Lung (tissue), 12 donors: ENCODE measurements around the gene DNAJC21. TPM values are rescaled to one million over a fixed set of nuclear protein-coding genes. Genes with fewer than 3 reads are reported as not detected.
A peak's percentile ranks its signal among the peaks of the same experiment; 100 is the strongest.

Experiments used
- ATAC-seq: fragments of 200-7000 bp; cut with Tn5 transposase; one replicate; pipeline ENCODE4 v1.9.1; 2020; ENCODE audit warnings: moderate number of reproducible peaks; ENCODE audit not compliant: insufficient read depth, low FRiP score
- DNase-seq, 3 donors: peaks; one replicate each; pipeline ENCODE4 v3.0.0-alpha.2; 2013 to 2017
- H3K27ac ChIP-seq, 2 donors: one replicate each; pipeline ENCODE4 v1.5.1; 2013; ENCODE audit warnings: mild to moderate bottlenecking in 2 of 2, moderate library complexity in 2 of 2, control low read depth in 1 of 2, inconsistent platforms in 1 of 2, low read depth in 1 of 2, low read length in 1 of 2
- H3K27me3 ChIP-seq, 3 donors: one replicate each; pipeline ENCODE4 v1.5.1; 2013; ENCODE audit warnings: low read length in 2 of 3; ENCODE audit not compliant: control insufficient read depth in 3 of 3, insufficient read depth in 3 of 3
- H3K36me3 ChIP-seq, 4 donors: one replicate each; pipeline ENCODE4 v1.5.1; 2013; ENCODE audit warnings: low read length in 4 of 4, mild to moderate bottlenecking in 1 of 4, moderate library complexity in 1 of 4; ENCODE audit not compliant: control insufficient read depth in 4 of 4, insufficient read depth in 4 of 4
- H3K4me1 ChIP-seq, 5 donors: one replicate each; pipeline ENCODE4 v1.5.1; 2013; ENCODE audit warnings: low read length in 5 of 5, mild to moderate bottlenecking in 2 of 5, moderate library complexity in 1 of 5; ENCODE audit not compliant: control insufficient read depth in 5 of 5, insufficient read depth in 5 of 5
- H3K4me3 ChIP-seq: one replicate; pipeline ENCODE4 v1.5.1; 2013; ENCODE audit warnings: mild to moderate bottlenecking, control low read depth, moderate library complexity
- H3K9ac ChIP-seq, 2 donors: one replicate each; pipeline ENCODE4 v1.5.1; 2013; ENCODE audit warnings: low read length in 2 of 2, control low read depth in 1 of 2; ENCODE audit not compliant: insufficient read depth in 1 of 2
- H3K9me3 ChIP-seq, 4 donors: one replicate each; pipeline ENCODE4 v1.5.1; 2013; ENCODE audit warnings: low read length in 3 of 4, mild to moderate bottlenecking in 1 of 4, moderate library complexity in 1 of 4; ENCODE audit not compliant: control insufficient read depth in 4 of 4, insufficient read depth in 3 of 4
- CTCF ChIP-seq: IDR thresholded peaks from 2 replicates; pipeline ENCODE4 v1.5.1; 2012; ENCODE audit warnings: mild to moderate bottlenecking; ENCODE audit errors: control extremely low read depth, extremely low read depth
- WGBS, 2 donors: extraction: QIAGEN DNeasy Blood & Tissue Kit; methylation state at CpG; one replicate each; pipeline ENCODE4 v1.1.7; 2013; 5-methylcytosine and 5-hydroxymethylcytosine counted together
- polyA plus RNA-seq, 2 donors: library from polyadenylated mRNA; stranded (reverse); fragments of 200-250 nt; gene quantifications; one replicate each; pipeline ENCODE4 v1.2.1, GENCODE V29; 2013
- total RNA-seq, 2 donors: library from RNA; depleted of rRNA in 1 of 2; stranded (reverse); fragments of >200 nt in 1 of 2; gene quantifications; one replicate each; pipeline ENCODE4 v1.2.1, GENCODE V29; 2014 to 2021
- donor health status: control.
- donor health status: control.
- donor health status: Bipolar disorder and iron deficiency.
- donor health status: healthy.
- donor health status: DM: yes; HTN: yes; CAD: no.

Gene DNAJC21
- total and polyA plus RNA-seq, 4 donors = 23.8 to 45.6 (median 34.3) TPM

GRCh38 chr5:34899066-34899465 lies 30.3 kb upstream of the DNAJC21 start:
- H3K4me1 ChIP-seq = peaks cover 0 to 4% (median 0%) of the 10 kb centered on the region in 5 donors
- H3K9me3 ChIP-seq = no peaks in the 10 kb centered on the region
- DNase-seq = no peak
- no peaks in the 10 kb centered on the region for H3K27me3 ChIP-seq
- no peaks in the 10 kb centered on the region for H3K36me3 ChIP-seq
- no peak overlapping the region for H3K27ac ChIP-seq
- no peak overlapping the region for H3K4me3 ChIP-seq
- no peak for ATAC-seq
- H3K9ac ChIP-seq = no peak overlapping the region
- TF ChIP-seq CTCF = no peak
- WGBS, 2 donors = 96 to 97% methylated on average over 2 of the region's 2 CpGs

GRCh38 chr5:34900652-34901051 lies 28.7 kb upstream of the DNAJC21 start:
- WGBS, 2 donors = 90 to 92% methylated on average over 6 of the region's 6 CpGs
- H3K27me3 ChIP-seq = no peaks in the 10 kb centered on the region
- H3K4me3 ChIP-seq = no peak overlapping the region
- no peak for ATAC-seq
- H3K27ac ChIP-seq = no peak overlapping the region
- H3K4me1 ChIP-seq = peaks cover 0 to 4% (median 0%) of the 10 kb centered on the region in 5 donors
- TF ChIP-seq CTCF = no peak
- no peaks in the 10 kb centered on the region for H3K9me3 ChIP-seq
- no peak for DNase-seq
- no peak overlapping the region for H3K9ac ChIP-seq
- H3K36me3 ChIP-seq = peaks cover 0 to 3% (median 0%) of the 10 kb centered on the region in 4 donors

GRCh38 chr5:34903260-34903659 lies 26.1 kb upstream of the DNAJC21 start:
- H3K9ac ChIP-seq = no peak overlapping the region
- no peak for DNase-seq
- H3K9me3 ChIP-seq = no peaks in the 10 kb centered on the region
- no peak for ATAC-seq
- H3K36me3 ChIP-seq = peaks cover 0 to 3% (median under 1%) of the 10 kb centered on the region in 4 donors
- H3K4me3 ChIP-seq = no peak overlapping the region
- H3K27me3 ChIP-seq = no peaks in the 10 kb centered on the region
- TF ChIP-seq CTCF = no peak
- no peak overlapping the region for H3K27ac ChIP-seq
- no peaks in the 10 kb centered on the region for H3K4me1 ChIP-seq
- WGBS, 2 donors = 38 to 86% methylated on average over 1 of the region's 1 CpG

GRCh38 chr5:34905564-34905963 lies 23.8 kb upstream of the DNAJC21 start:
- H3K27me3 ChIP-seq = no peaks in the 10 kb centered on the region
- no peaks in the 10 kb centered on the region for H3K9me3 ChIP-seq
- no peak overlapping the region for H3K4me3 ChIP-seq
- H3K9ac ChIP-seq = no peak overlapping the region
- 89% methylated on average over 2 of the region's 2 CpGs for WGBS, 2 donors
- TF ChIP-seq CTCF = no peak
- H3K36me3 ChIP-seq = peaks cover 2 to 21% (median 6%) of the 10 kb centered on the region in 4 donors
- no peak overlapping the region for H3K27ac ChIP-seq
- no peaks in the 10 kb centered on the region for H3K4me1 ChIP-seq
- DNase-seq (peak in 1 of 3 donors; percentile 28), ATAC-seq (no peak)
